ENCODE data around the gene FANCC.

Gene FANCC

DNA sequence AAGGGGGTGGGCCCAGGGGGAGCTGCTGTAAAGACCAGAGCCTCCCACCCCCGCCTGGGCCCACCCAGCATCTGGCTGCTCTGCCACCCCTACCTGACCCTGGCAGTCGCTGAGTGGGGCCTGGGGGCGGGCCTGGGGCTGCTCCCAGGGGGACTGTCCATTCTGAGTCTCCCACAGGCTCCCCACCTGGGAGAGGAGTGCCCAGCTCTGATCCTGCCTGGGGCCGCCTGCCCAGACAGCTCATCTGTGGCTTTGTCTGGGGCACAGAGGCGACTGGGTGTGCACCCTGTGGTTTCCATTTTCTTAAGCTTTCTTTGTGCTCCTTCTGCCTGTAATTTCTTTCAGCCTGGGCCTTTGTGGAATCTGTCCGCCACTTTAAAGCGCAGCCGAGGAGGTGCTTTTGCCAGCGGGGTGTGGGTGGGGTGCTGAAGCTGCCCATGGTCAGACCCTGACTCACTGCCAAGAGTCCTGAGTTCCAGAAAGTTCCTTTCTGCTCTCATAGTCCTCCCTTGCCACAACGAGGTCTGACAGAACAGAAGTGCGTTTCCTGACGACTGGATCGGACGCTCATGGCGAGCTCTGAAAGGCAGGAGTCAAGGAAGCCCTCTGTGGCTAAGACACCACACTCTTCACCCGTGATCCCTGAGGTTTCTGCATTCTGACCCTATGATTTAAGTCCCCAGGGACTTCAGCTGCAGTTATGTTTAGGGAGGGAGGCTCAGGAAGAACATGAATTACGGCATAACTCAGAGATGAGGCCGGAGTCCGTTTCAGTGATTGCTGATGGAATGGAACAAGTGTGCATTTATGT is 225.0 kb downstream of the FANCC start:
- TF ChIP-seq, protein P1, sequence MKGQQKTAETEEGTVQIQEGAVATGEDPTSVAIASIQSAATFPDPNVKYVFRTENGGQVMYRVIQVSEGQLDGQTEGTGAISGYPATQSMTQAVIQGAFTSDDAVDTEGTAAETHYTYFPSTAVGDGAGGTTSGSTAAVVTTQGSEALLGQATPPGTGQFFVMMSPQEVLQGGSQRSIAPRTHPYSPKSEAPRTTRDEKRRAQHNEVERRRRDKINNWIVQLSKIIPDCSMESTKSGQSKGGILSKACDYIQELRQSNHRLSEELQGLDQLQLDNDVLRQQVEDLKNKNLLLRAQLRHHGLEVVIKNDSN (IDR thresholded peaks at IDR 0.05): no peak
- TF ChIP-seq RAD21 (IDR thresholded peaks at IDR 0.05; ENCODE audit: low read depth): no peak
- TF ChIP-seq NFIC (IDR thresholded peaks at IDR 0.05): peak; percentile 90
- TF ChIP-seq EP300 (IDR thresholded peaks at IDR 0.05; ENCODE audit: borderline replicate concordance): peak; percentile 95
- peak; percentile 88 for TF ChIP-seq FOXM1 (IDR thresholded peaks at IDR 0.05; ENCODE audit: borderline replicate concordance, low read depth)
- TF ChIP-seq, protein P2, sequence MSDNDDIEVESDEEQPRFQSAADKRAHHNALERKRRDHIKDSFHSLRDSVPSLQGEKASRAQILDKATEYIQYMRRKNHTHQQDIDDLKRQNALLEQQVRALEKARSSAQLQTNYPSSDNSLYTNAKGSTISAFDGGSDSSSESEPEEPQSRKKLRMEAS (IDR thresholded peaks at IDR 0.05): peak; percentile 83
- TF ChIP-seq CEBPB (IDR thresholded peaks at IDR 0.05): no peak
- TF ChIP-seq TCF12 (IDR thresholded peaks at IDR 0.05; ENCODE audit: low read depth): peak; percentile 95
- TF ChIP-seq ZBTB7A (IDR thresholded peaks at IDR 0.05; ENCODE audit: low read depth): no peak; the same call in 1 of the 2 replicates
- no peak for TF ChIP-seq YY1 (IDR thresholded peaks at IDR 0.05; ENCODE audit: low read depth)
- TF ChIP-seq TEAD4 (IDR thresholded peaks at IDR 0.05): peak; percentile 69

DNA sequence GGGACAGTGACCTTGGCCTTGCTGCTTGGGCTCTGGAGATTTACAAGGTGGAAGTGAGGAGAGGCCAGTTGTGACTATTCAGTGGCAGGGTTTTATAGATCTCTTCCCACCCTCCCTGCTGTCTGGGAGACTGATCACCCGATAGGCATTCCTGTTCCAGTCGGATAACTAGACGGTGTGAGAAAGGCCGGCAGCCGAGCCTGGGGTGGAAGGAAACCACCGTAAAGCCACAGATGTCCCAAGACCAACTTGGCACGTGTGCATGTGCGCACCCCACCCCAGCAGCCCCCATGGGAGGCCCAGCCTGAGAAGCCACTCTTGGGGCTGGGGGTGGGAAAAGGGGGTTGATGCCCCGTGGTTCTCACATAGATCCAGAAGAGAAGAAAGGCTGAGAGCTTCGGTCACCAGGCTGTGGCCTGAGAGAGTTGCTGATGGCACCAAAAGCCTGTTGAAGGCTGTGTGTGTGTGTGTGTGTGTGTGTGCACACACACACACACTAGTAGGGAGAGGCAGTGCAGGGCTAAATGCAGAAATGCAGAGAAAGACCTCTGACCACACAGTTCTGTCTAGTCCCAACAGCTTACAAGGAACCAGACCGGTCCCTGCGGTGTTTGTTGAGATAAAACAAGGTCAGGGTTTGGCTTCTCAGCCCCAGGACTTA is 225.8 kb downstream of the FANCC start:
- TF ChIP-seq, protein P1 (IDR thresholded peaks at IDR 0.05): peak; percentile 37
- 0 out of 2 replicates have a peak, but pooled peaks have one; percentile 23 for TF ChIP-seq YY1 (IDR thresholded peaks at IDR 0.05; ENCODE audit: low read depth)
- no peak for TF ChIP-seq EGR1 (IDR thresholded peaks at IDR 0.05)
- peak; percentile 91 for TF ChIP-seq TCF12 (IDR thresholded peaks at IDR 0.05; ENCODE audit: low read depth)
- TF ChIP-seq, protein P2 (IDR thresholded peaks at IDR 0.05): peak; percentile 50
- peak; percentile 95 for TF ChIP-seq EP300 (IDR thresholded peaks at IDR 0.05; ENCODE audit: borderline replicate concordance)
- TF ChIP-seq TEAD4 (IDR thresholded peaks at IDR 0.05): peak; percentile 80
- TF ChIP-seq FOXM1 (IDR thresholded peaks at IDR 0.05; ENCODE audit: borderline replicate concordance, low read depth): peak; percentile 78
- TF ChIP-seq CREB1 (IDR thresholded peaks at IDR 0.05; ENCODE audit: low read depth): no peak
- peak; percentile 67 for TF ChIP-seq NFIC (IDR thresholded peaks at IDR 0.05)

DNA sequence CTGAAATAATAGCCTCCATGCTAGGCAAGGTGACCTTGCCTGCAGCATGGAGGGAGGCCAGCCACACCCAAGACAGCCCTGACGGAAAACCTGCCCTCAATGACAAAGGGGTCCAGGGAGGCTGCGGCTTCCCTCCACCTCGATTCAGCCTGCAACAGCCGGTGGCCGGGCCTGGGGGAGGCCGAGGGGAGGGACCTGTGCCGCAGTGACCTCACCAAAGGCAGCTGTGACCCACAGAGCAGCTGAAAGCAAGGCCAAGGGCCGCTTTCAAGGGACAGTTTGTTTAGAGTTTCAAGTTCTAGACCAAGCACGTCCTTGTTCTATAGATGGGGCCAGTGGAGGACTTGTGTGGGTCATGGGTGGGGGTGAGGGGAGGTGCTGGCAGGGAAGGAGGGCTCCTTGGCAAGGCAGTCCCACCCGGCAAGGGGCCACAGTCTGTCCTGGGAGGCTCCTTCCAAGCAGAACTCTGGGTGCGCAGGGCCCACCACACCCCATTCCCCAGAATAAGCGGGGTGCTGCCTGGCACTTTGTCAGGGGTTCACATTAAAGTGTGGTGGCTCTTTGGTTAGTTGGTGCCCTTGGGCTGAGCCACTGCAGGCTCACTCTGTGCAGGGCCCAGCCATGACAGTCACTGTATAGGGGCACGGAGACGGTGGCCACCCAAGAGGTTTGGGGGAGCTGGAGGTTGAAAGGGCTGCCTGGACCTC is 226.5 kb downstream of the FANCC start:
- no peak for TF ChIP-seq TAF1 (IDR thresholded peaks at IDR 0.05; ENCODE audit: low read depth)
- no peak for TF ChIP-seq EP300 (IDR thresholded peaks at IDR 0.05; ENCODE audit: borderline replicate concordance)
- TF ChIP-seq YY1 (IDR thresholded peaks at IDR 0.05; ENCODE audit: low read depth): no peak
- no peak for TF ChIP-seq TEAD4 (IDR thresholded peaks at IDR 0.05)
- TF ChIP-seq, protein P1 (IDR thresholded peaks at IDR 0.05): no peak
- TF ChIP-seq, protein P3, sequence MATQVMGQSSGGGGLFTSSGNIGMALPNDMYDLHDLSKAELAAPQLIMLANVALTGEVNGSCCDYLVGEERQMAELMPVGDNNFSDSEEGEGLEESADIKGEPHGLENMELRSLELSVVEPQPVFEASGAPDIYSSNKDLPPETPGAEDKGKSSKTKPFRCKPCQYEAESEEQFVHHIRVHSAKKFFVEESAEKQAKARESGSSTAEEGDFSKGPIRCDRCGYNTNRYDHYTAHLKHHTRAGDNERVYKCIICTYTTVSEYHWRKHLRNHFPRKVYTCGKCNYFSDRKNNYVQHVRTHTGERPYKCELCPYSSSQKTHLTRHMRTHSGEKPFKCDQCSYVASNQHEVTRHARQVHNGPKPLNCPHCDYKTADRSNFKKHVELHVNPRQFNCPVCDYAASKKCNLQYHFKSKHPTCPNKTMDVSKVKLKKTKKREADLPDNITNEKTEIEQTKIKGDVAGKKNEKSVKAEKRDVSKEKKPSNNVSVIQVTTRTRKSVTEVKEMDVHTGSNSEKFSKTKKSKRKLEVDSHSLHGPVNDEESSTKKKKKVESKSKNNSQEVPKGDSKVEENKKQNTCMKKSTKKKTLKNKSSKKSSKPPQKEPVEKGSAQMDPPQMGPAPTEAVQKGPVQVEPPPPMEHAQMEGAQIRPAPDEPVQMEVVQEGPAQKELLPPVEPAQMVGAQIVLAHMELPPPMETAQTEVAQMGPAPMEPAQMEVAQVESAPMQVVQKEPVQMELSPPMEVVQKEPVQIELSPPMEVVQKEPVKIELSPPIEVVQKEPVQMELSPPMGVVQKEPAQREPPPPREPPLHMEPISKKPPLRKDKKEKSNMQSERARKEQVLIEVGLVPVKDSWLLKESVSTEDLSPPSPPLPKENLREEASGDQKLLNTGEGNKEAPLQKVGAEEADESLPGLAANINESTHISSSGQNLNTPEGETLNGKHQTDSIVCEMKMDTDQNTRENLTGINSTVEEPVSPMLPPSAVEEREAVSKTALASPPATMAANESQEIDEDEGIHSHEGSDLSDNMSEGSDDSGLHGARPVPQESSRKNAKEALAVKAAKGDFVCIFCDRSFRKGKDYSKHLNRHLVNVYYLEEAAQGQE (IDR thresholded peaks at IDR 0.05; ENCODE audit: low read depth): no peak
- peak; percentile 61; the same call in 1 of the 2 replicates for TF ChIP-seq ZBTB7A (IDR thresholded peaks at IDR 0.05; ENCODE audit: low read depth)
- TF ChIP-seq TCF12 (IDR thresholded peaks at IDR 0.05; ENCODE audit: low read depth): no peak
- TF ChIP-seq EGR1 (IDR thresholded peaks at IDR 0.05): no peak
- no peak for TF ChIP-seq FOXM1 (IDR thresholded peaks at IDR 0.05; ENCODE audit: borderline replicate concordance, low read depth)
- no peak for TF ChIP-seq CEBPB (IDR thresholded peaks at IDR 0.05)
- no peak for TF ChIP-seq NFIC (IDR thresholded peaks at IDR 0.05)
- TF ChIP-seq RAD21 (IDR thresholded peaks at IDR 0.05; ENCODE audit: low read depth): no peak
- TF ChIP-seq, protein P2 (IDR thresholded peaks at IDR 0.05): 0 out of 2 replicates have a peak, but pooled peaks have one; percentile 0
- no peak for TF ChIP-seq CREB1 (IDR thresholded peaks at IDR 0.05; ENCODE audit: low read depth)

DNA sequence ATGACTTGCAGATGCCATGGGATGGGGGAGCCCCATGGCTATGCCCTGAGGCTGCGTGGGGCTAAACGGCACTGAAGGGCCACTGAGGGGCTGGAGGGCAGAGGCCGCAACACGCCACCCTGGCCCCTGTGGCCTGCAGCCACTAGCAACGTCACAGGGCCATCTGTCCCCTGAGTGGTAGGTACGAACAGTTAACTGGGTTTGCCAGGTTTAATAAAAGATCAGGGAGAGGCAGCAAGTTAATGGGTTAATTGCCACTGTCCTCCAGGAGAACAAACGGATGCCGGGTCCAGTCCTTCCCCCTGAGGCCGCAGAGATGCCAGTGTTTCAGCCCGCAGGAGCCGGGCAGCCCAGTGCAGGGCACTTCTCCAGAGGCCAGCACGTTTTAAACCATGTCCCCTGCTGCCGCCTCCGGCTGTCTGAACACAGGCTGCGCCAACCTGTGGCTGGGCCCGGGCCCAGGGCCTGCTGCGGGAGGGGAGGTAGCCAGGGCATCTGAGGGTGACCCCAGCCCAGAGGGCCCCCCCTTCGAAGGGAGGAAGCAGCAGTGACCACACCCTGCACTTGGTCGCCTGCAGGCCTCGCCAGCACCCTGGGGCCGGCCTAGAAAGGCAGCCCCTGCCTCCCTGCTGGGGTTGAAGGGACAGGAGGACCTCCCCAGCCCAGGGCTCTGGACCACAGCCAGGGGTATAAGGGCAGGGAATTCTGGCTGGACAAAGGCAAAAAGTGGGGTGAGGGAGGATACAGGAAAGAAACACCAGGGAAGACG is 227.3 kb downstream of the FANCC start:
- peak; percentile 43; the same call in 1 of the 2 replicates for TF ChIP-seq CEBPB (IDR thresholded peaks at IDR 0.05)
- TF ChIP-seq EP300 (IDR thresholded peaks at IDR 0.05; ENCODE audit: borderline replicate concordance): peak; percentile 97
- TF ChIP-seq NFIC (IDR thresholded peaks at IDR 0.05): peak; percentile 98
- TF ChIP-seq TCF12 (IDR thresholded peaks at IDR 0.05; ENCODE audit: low read depth): peak; percentile 96
- TF ChIP-seq, protein P2 (IDR thresholded peaks at IDR 0.05): peak; percentile 62
- peak; percentile 87 for TF ChIP-seq FOXM1 (IDR thresholded peaks at IDR 0.05; ENCODE audit: borderline replicate concordance, low read depth)
- peak; percentile 77 for TF ChIP-seq TEAD4 (IDR thresholded peaks at IDR 0.05)
- TF ChIP-seq, protein P1 (IDR thresholded peaks at IDR 0.05): no peak
- TF ChIP-seq RAD21 (IDR thresholded peaks at IDR 0.05; ENCODE audit: low read depth): no peak
- TF ChIP-seq TAF1 (IDR thresholded peaks at IDR 0.05; ENCODE audit: low read depth): peak; percentile 33; the same call in 1 of the 2 replicates

Measured in Ishikawa (cell line).